Epidermal melanocyte (primary cell): ENCODE data around the gene BCL2.

Experiments
- DNase-seq: peaks from one replicate; pipeline ENCODE4 v3.0.0; 2011; ENCODE audit warnings: low spot score; ENCODE audit not compliant: insufficient read length

The BCL2 gene

DNA sequence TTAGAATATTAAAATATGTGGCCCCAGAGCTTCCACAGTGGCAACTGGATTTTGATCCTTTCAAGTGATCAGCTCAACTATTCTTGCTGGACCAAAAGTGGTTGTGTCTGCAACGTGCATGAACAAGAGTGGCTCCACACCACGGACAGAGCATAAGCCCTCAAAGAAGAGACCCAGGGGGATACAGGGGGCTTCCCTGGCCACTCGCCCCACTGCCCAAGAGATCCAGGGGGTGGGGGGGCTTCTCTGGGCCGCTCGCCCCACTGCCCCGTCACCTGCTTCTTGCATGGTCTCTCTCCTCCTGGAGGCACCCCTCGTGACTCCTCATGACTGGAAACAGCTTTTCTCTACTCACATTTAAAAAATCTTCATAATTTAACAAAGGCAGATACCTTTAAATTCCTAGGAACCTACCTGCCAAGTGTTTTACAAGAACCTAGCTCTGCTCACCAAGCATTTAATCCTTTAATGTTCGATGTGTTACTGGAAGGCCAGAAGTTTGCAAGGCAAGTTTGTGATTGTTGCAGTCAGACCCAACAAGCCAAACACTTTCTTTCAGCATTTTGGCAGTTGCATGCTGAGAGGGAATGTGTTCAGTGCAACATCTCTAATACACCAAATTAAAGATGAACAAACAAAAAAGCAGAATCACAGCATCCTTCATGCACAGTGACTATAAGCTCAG lies 174.3 kb downstream of the BCL2 start:
- no peak for DNase-seq

DNA sequence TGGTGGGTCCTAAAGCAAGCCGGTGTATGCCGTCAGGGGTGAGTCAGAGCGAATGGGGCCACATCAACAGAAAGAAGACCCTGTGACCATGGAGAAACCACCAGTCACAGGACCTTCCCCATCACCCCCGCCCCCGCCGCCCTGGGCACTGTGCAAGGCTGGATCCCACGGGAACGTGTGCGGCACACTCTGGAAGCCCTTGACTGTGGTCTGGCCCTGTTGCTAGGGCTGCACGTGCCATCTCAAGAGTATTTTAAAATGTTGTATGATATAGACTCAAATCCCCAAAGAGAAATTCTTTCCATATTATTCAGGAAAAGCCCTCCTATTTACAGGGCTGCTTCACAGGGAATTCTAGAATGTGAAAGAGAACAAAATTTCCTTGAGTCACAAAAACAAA lies 174.8 kb downstream of the BCL2 start:
- DNase-seq = no peak

DNA sequence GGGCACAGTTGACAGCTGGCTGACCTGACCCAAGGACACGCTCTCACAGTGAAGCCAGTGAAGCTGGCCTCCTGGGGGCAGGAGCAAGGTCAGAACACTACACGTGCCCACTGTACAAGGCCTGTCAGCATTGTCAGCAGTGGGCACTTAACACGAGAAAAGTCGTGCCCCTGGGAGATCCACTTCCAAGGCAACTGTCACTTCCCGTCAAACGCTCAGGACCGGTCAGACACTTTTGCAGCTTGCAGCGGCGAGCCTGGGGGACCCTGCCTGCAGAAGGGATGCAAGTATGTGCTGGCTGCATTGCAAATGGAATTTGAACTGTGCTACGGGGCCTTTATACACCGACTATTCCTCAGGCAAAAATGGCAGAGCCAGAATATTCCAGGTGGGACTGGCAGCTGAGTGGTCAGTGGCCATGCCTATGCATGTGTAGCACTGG lies 176.2 kb downstream of the BCL2 start:
- DNase-seq = no peak

DNA sequence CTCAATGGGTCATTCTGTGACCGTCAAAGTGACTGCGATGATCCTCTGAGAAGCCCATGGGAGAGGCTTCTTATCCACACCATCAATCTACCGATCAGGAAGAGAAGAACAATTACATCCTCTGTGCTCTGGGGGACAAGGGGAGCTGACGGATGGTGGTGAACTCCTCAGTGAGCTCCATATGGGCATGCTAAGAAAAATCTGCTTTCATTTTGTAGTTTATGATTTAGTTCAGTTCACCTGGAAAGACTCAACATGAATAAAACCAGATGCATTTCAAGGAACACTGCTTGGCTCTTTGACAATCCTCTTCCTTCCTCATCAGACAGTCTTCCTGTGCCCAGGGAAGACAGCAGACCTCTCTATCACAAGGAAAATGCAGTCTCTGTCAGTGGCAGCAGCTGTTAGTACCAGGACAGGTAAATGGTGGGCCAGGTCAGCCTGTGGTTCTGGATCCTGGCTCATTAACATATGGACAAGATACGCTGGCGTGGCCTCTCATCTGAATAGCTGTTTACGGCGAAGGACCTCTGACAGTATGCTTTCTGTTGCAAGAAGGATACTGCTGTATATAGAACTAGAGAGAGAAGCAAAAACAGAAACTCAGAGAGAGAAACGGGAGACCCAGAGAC lies 176.9 kb downstream of the BCL2 start:
- no peak for DNase-seq

DNA sequence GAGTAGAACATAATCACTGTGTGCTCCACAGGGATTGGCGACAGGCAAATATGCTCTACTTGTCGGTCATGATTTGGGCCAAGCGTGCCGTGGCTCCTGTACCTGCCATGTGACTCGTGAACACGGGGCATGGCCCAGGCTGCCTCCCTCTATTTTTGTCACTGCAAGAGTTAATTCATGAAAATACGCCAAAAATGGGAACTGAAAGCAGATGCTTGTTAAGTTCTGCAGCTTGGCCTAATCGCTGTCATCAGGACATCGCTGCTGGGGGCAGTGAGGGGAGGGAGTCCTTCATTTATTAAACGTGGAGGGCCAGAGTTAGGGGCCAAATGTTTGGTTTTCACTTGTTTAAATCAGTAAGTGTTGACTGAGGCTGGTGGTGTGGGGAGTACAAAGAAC lies 177.8 kb downstream of the BCL2 start:
- no peak for DNase-seq

DNA sequence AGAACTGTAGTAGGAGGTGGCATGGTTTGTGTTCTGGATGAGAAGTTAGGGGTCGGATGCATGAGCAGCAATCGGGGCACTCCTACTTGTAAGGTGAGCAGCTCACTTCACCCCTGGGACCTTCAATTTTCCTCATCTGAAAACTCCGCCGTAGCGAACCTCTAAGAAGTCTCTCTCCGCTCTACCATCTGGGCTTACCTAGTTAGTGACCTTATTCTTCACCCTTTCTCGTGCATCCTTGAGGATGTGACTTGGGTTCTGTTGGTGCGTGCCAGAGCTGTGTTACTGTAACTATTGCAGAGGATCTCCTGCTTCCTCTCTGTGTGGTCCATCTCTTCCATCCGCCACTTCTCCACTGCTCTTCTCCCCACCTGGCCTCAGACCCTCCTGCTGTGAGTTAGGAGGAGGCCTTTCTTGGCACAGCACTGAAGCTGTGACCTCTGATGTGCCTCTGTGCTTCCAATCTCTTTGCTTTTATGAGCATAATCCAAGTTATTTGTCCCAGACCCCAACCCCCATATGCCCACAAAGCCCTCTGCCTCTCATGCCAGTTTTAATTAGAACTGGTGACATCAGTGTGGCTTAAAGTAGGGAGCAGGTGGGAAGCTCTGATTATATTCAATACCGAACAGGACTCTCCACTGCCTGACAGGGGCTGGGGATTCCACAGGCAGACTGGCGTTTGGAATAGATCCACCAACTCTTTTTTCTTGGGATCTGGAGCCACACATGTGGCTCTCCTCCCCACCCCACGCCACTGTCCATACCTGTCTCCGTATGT lies 178.4 kb downstream of the BCL2 start:
- no peak for DNase-seq

DNA sequence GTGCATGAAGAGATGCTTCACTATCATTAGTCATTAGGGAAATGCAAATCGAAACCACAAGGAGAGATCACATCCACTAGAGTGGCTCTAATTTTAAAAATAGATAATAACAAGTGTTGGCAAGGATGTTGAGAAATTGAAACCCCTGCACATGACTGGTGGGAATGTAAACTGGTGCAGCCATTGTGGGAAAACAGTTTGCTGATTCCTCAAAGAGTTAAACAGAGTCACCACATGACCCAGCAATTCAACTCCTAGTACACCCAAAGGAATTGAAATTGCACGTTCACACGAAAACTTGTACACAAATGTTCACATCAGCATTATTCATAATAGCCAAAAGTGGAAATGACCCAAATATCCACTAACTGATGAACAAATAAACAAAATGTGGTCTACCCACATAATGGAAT lies 179.5 kb downstream of the BCL2 start:
- no peak for DNase-seq

DNA sequence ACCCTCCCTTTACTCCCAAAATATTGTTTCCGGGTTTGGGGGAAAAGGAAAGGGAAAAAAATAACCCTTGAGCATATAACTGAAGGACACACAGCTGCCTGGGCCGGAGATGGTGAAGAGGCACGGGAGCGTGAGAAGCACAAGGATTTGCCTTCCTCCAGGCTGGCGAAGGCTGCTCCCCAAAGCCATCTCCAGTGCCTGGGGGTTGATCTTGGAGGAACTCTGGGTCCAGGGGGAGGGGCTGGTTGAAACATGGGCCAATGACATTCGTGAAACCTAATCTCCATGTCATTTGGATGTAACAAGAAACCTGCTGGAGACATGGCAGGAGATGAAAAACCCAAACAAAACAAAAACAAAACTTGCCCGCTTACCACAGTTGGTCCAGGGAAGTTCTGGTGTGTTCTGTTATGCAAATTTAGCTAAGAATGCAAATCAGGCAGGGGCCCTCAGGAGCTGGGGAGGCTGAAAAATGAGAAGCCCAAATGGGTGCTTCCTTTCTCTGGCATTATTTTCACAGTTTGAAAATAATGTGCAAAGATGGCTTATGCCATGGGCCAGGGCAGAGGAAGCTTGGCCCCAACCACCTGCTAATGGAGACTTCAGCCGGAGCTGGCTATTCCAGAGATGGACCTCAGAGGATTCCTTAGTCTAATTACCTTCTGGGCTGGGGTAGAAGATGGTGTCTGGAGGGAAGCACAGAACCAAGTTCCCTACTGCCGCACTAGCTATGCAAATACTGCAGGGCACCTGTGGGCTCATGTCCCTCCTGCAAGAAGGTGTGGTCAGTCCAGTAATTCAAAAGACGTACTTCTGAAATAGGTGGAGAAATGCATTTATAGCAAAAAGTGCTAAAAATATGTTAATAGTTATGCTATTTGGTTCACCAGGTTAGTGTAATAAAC lies 180.9 kb downstream of the BCL2 start:
- DNase-seq = no peak

DNA sequence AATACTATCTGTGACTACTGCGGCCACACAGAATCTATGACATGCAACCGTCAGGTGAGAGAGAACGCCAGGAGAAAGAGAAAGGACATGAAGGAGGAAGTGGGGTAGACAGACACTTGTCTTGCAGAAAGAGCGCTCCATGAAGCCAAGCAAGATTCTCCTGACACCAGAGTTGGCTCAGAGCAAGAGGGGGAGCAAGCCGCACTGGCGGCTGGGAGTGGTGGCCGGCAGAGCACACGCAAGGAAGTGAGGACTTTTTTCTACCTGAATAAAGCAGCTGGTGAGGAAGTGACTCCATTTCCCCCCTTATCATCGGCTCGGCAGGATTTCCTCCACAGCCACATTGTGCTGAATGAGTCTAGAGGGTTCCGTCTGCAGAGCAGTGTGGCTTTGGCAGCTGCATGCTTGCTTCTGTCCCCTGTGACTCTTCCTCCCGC lies 181.6 kb downstream of the BCL2 start:
- DNase-seq = no peak

DNA sequence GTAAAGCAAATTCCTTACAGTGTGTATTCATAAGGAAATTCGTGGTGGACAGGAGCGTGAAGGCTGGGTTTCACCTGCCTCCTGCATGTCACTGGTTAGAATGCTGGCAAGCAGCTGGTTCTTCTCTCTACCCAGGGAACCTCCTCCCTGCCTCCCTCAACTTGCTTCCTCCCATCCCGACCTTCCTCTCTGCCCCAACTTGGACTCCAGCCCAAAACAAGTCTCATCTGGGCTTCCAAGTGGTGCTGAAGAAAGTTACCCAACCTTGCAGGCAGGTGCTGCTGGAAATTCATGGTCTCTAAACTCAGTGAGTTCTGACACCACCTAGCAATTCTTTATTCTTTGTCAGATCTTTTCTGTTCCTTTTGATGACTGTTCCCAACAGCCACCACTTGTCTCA lies 184.5 kb downstream of the BCL2 start:
- no peak for DNase-seq

DNA sequence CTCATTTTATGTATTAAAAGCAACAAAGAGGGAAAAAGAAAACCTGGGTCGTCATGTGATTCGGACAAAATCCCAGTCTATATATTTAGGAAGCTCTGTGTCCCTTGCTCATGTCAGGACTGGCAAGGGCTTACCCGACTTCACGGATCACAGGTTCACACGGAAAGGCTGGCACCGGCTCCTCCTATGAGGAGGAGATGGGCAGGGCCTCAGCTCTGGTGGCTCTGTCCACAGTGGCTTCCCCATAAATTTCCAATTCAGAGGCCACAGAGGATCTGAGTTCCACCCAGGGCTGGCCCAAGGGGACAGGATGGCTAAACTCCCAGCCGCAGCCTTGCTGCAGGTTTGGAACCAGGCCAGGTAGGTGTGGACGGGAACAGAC lies 186.8 kb downstream of the BCL2 start:
- DNase-seq = no peak

DNA sequence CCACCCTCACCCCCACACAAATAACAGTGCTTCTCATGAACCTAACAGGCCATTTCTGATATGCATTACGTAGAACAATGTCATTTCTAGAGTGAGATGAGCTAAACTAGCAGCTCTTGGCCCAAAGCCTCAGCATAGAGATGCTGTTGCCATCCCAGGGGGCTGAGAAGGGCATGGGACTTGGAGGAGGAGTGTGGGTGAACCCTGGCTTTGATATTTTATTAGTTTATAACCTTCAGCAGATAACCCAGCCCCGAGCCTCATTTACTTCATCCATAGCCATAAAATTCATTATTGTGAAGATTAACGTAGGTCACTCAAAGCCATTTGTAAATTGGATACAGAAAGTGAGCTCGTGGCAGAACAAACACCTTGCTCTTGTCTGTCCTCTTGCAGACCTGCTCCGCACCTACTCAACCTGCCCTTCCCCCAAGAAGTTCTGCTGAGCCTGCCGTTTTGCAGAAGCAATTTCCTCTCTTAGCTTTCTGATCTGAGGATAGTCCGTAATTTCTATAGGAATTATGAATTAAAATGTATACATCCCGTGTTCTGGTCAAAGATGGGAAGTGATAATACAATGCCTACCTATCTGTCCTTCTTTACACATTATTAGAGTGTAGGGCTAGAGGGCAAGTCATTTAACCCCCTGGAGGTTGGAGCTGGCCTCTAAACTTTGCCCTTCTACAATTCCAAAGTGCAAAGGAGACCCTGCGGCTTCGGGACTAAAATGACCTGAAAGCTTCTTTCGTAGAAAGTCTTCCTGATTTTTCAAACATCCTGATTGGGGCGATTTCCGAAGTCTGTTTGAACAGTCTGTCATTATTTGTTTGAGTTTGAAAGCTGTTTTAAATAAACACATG lies 187.4 kb downstream of the BCL2 start:
- no peak for DNase-seq

DNA sequence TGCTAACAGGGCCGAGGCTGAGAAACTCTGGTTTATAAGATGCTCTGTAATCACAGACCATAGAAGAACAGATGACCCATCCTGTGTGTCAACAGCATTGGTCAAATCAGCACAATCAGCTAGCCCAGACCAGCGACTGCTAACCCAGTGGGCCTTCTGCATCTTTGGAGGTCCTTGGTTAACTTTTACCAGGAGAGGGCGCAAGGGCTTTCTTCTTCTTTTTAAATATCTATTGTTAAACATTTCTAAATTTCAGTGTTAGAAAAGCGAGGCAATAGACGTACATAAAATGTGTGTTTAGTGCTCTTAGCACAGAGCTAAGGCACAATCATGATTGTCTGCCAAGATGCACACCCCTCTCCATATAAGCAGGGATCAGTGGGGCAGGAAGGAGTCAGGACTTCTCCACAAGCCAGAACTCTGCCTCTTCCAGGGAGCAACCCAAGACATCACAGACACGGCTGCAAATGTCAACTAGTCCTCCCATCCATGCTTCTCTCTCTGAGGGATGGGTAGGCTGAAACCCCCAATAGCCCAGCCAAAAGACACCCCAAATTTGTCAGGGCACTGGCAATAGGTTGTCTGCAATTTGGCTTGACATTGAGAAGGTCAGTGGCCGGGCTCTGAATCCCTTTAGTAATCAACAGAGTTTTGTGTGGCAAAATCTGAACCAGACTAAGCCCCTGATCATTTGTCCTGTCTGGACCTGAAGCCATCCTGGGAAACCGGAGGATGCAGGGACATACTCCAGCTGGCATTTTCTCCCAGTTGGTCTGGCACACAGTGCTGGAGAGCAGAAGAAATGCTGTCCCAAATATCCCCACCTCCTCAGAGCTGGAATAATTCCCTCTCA lies 188.2 kb downstream of the BCL2 start:
- peak; percentile 50 for DNase-seq

DNA sequence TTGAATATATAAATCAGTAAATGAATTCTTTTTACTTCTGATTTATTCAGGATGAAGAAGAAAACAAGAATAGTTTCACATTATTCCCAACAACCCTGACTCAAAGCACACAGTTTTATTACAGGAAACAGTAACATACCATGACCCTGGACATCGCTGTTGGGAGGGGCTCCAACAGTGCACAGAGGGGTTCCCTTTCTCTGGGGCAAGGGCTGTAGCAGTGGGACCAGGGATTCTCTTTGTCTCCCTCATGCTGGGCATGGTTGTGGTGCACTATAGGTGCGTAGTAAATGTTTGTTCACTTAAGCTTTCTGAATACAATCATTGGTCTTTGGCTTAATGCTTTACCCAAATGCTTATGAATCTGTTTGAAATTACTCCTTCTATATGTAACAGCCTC lies 189.4 kb downstream of the BCL2 start:
- no peak for DNase-seq

DNA sequence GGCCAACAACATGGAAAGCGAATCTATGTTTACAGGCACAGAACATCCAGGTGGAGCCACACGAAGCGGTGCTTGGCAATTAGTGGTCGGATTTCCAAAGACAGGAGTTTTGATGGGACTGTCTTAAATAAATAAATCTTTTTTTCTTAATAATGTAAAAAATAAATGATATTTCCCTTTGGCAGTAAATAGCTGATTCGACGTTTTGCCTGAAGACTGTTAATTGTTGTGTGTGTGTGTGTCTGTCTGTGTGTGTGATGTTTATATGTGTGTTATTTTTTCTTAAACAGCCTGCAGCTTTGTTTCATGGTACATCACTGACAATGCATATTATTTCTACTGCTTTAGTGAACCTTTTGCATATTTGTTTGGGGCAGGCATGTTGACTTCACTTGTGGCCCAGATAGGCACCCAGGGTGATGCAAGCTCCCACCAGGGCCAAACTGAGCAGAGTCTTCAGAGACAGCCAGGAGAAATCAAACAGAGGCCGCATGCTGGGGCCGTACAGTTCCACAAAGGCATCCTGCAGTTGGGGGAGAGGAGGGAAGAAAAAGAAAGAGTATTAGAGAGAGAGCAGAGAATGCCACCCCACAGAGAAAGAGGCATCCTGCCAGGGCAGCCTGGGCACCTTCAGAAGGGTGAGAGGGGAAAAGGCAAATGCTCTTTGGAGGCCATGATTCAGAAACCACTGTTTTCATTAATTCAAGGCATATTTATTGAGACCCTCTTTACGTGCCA lies 191.2 kb downstream of the BCL2 start:
- no peak for DNase-seq

DNA sequence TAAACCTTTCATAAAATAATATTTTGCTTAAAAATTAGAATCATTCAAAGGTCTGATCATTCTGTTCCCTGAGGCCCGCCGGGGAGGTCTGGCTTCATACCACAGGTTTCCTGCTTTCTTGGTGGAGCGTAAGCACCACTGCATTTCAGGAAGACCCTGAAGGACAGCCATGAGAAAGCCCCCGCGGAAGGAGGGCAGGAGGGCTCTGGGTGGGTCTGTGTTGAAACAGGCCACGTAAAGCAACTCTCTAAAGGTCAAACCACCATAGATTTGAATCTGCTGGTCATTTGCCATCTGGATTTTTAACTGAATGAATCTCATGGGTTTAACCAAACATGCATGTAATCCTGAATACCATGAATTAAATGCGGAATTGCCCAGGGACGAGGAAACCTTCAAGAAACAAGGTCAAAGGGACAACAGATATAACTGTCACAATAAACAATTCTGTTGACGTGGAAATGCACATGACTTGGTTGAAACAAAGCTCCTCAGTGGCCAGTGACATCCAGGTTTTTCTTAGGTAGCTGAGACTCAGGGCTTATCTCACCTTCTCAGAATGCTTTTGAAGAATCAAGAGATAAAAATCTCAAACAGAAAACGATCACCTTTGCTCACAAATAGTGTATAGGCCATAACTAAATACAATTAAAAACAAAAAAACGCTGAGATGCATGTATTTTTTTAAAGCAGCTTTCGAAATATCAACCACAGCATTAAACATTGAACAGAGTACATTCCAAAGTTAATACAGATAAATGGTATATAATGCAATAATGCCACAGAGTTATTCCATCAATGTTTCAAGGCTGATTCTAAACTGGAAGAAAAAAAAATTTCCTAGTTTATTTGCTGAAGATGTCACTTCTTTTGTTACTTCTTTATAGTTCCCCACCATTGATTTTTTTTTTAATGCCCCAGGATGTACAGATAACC lies 193.2 kb downstream of the BCL2 start:
- no peak for DNase-seq

DNA sequence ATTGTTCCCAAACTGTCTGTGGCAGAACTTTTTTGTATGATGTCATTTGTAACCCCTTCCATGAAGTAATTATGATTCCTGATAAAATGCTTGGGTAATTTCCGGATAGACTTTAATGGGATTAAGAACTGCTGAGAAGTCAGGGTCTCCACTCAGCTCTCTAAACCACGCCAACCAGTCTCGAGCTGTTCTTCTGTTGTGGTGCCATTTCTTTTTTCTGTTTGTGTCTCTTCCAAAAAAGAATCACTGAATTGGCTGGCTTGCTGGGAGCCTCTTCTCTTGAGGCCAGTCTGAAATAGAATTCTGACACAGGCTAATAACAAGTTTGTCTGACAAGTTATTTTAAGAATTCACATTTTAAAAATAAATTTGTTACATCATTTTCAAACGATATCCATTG lies 198.9 kb downstream of the BCL2 start:
- no peak for DNase-seq

DNA sequence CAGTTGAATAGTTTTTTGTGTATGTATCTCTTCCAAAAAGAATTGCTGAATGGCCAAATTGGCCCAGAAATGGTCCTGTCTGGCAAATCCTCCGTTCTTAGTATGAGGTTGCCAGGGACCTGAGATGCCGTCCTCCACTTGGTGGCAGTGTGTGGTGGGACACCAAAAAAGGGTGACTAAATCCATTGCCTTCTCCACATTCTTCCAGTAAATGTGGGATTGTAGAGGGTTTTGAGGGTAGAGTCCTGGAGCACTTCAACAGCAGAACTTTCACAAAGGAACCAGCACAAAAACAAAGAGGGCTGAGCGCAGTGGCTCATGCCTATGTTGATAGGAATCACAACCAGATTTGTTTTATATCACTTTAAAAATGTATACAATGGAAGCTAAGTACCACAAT lies 199.9 kb downstream of the BCL2 start:
- peak; percentile 25 for DNase-seq
